B cell (primary cell): ENCODE results near the gene AFF2. TPM values are rescaled to one million over a fixed set of nuclear protein-coding genes. Genes with fewer than 3 reads are reported as not detected.

Source experiments
- ATAC-seq: fragments of 200-7000 bp; cut with Tn5 transposase; one replicate; pipeline ENCODE4 v1.10.0; 2021; ENCODE audit warnings: low read depth, mild to moderate bottlenecking, moderate number of reproducible peaks, moderate library complexity
- CTCF ChIA-PET: fragments of 350-600 bp; sonication (Branson Sonifier 250); formaldehyde crosslinking; loops from one replicate; lab custom pipeline; 2021; ENCODE audit warnings: antibody characterized with exemption, inconsistent platforms; lab: Charles Lee
- POLR2A ChIA-PET: fragments of 350-600 bp; sonication (Branson Sonifier 250); formaldehyde crosslinking; loops from one replicate; lab custom pipeline; 2021; ENCODE audit warnings: antibody characterized with exemption; lab: Charles Lee
- DNase-seq: peaks from one replicate; pipeline ENCODE4 v3.0.0; 2013
- H2AFZ ChIP-seq: 2 replicates; pipeline ENCODE4 v1.6.1; 2012; ENCODE audit warnings: mild to moderate bottlenecking, low read depth, low read length; ENCODE audit not compliant: insufficient read depth, poor library complexity, severe bottlenecking
- H3K27ac ChIP-seq, 2 donors: 1 replicate in 1 of 2; 2 replicates in 1 of 2; pipeline ENCODE4 v1.5.1; 2012 to 2013; ENCODE audit warnings: low read length in 2 of 2, mild to moderate bottlenecking in 2 of 2, moderate library complexity in 1 of 2
- H3K27me3 ChIP-seq, 4 experiments: fragments of 200-600 bp in 1 of 4; sonication (generic) in 1 of 4; replicated peaks in 1 of 4; 1 replicate in 2 of 4; 2 replicates in 2 of 4; pipeline versions ENCODE4 v1.6.1 to v1.7.0; 2013 to 2016; ENCODE audit warnings: low read length in 3 of 4, mild to moderate bottlenecking in 2 of 4, mixed read lengths in 1 of 4, moderate library complexity in 1 of 4; ENCODE audit not compliant: insufficient read depth in 4 of 4, control insufficient read depth in 3 of 4; ENCODE audit errors: control extremely low read depth in 1 of 4
- H3K36me3 ChIP-seq, 2 experiments: replicated peaks in 1 of 2; 1 replicate in 1 of 2; 2 replicates in 1 of 2; pipeline versions ENCODE4 v1.6.1 to v1.7.1; 2013; ENCODE audit warnings: low read length in 1 of 2; ENCODE audit not compliant: insufficient read depth in 2 of 2, control insufficient read depth in 1 of 2; ENCODE audit errors: control extremely low read depth in 1 of 2, extremely low read depth in 1 of 2
- H3K4me1 ChIP-seq, 2 donors: fragments of 200-600 bp in 1 of 2; sonication (generic) in 1 of 2; 1 replicate in 1 of 2; 2 replicates in 1 of 2; pipeline versions ENCODE4 v1.5.1 to v1.6.1; 2013 to 2017; ENCODE audit warnings: low read length in 2 of 2; ENCODE audit not compliant: control insufficient read depth in 2 of 2, insufficient read depth in 2 of 2
- H3K4me2 ChIP-seq: replicated peaks from 2 replicates; pipeline ENCODE3; 2012; ENCODE audit warnings: mild to moderate bottlenecking, low read depth, low read length; ENCODE audit not compliant: poor library complexity, severe bottlenecking
- H3K4me3 ChIP-seq, 5 experiments: fragments of 200-600 bp in 1 of 5; sonication (generic) in 1 of 5; 1 replicate in 3 of 5; 2 replicates in 2 of 5; pipeline versions ENCODE4 v1.5.1 to v1.7.0; 2011 to 2016; ENCODE audit warnings: low read length in 4 of 5, mild to moderate bottlenecking in 4 of 5, low read depth in 2 of 5, control low read depth in 1 of 5, moderate library complexity in 1 of 5; ENCODE audit not compliant: insufficient read depth in 1 of 5; ENCODE audit errors: control extremely low read depth in 1 of 5, extremely low read depth in 1 of 5
- H3K79me2 ChIP-seq: fragments of 200-600 bp; sonication (generic); one replicate; pipeline ENCODE4 v1.6.0; 2016; ENCODE audit warnings: low read length; ENCODE audit not compliant: control insufficient read depth, insufficient read depth
- H3K9ac ChIP-seq: fragments of 200-600 bp; sonication (generic); 2 replicates; pipeline ENCODE4 v1.6.1; 2017; ENCODE audit warnings: mild to moderate bottlenecking, low read length, moderate library complexity
- H3K9me3 ChIP-seq, 3 donors: one replicate each; pipeline versions ENCODE4 v1.6.1 to v1.7.1; 2013; ENCODE audit warnings: low read length in 2 of 3; ENCODE audit not compliant: control insufficient read depth in 2 of 3, insufficient read depth in 1 of 3; ENCODE audit errors: control extremely low read depth in 1 of 3
- H4K20me1 ChIP-seq: 2 replicates; pipeline ENCODE4 v1.6.0; 2012; ENCODE audit warnings: mild to moderate bottlenecking, low read length; ENCODE audit not compliant: insufficient read depth, control insufficient read depth, poor library complexity, severe bottlenecking
- H3K27ac Mint-ChIP-seq: one replicate; pipeline ENCODE4 v1.8.0; 2021; ENCODE audit warnings: mixed read lengths
- H3K27me3 Mint-ChIP-seq: one replicate; pipeline ENCODE4 v1.8.0; 2021; ENCODE audit warnings: mixed read lengths
- H3K4me1 Mint-ChIP-seq: one replicate; pipeline ENCODE4 v1.8.0; 2021; ENCODE audit warnings: mixed read lengths
- H3K4me3 Mint-ChIP-seq: one replicate; pipeline ENCODE4 v1.8.0; 2021; ENCODE audit warnings: mixed read lengths
- H3K9me3 Mint-ChIP-seq: one replicate; pipeline ENCODE4 v1.8.0; 2022; ENCODE audit warnings: mixed read lengths; ENCODE audit not compliant: insufficient read depth
- CTCF ChIP-seq: fragments of 200-600 bp; IDR thresholded peaks from one replicate; pipeline ENCODE4 v1.8.0; 2022; ENCODE audit warnings: antibody characterized with exemption, mild to moderate bottlenecking
- EZH2 ChIP-seq: IDR thresholded peaks from 2 replicates; pipeline ENCODE4 v1.6.1; 2012; ENCODE audit warnings: borderline replicate concordance, low read depth, mild to moderate bottlenecking, moderate library complexity, low read length; ENCODE audit not compliant: insufficient read depth, poor library complexity, severe bottlenecking
- WGBS: methylation state at CpG from one replicate; pipeline ENCODE4 v1.1.5; 2013; ENCODE audit warnings: missing lambda C conversion rate; ENCODE audit not compliant: insufficient coverage; 5-methylcytosine and 5-hydroxymethylcytosine counted together
- intact Hi-C: fragments of 100-400 bp; cut with micrococcal nuclease; formaldehyde crosslinking; loops from one replicate; pipeline ENCODE4 v1.10.0; 2022
- polyA plus RNA-seq: library from polyadenylated mRNA; depleted of rRNA; stranded (reverse); fragments of >200 nt; gene quantifications from 2 replicates; pipeline ENCODE4 v1.2.3, GENCODE V29; 2012
- total RNA-seq, 2 donors: library from RNA; stranded (reverse); fragments of 120-200 nt in 1 of 2; gene quantifications; 1 replicate in 1 of 2; 2 replicates in 1 of 2; pipeline versions ENCODE4 v1.2.3 to v1.2.4, GENCODE V29; 2013 to 2022

AFF2 gene
- total and polyA plus RNA-seq, 2 donors (not counting 1 experiment from before 2014, with no cell fraction given), result 0.06 to 12.0 TPM

GRCh38 chrX:148763896-148764295 is 263.5 kb downstream of the AFF2 start:
- H3K27ac Mint-ChIP-seq, result no peak overlapping the region
- Histone ChIP-seq H3K27ac (no peak overlapping the region), H2AFZ (no peak overlapping the region), H3K4me2 (no peak overlapping the region), H4K20me1 (no peaks in the 10 kb centered on the region), H3K4me3 (no peak overlapping the region), H3K27me3 (no peaks in the 10 kb centered on the region), H3K9ac (no peak overlapping the region), H3K4me1 (no peaks in the 10 kb centered on the region), H3K9me3 (no peaks in the 10 kb centered on the region), H3K79me2 (no peaks in the 10 kb centered on the region), H3K36me3 (no peaks in the 10 kb centered on the region)
- no peak for TF ChIP-seq CTCF
- TF ChIP-seq EZH2, result no peak
- no peaks in the 10 kb centered on the region for H3K9me3 Mint-ChIP-seq
- no peaks in the 10 kb centered on the region for H3K27me3 Mint-ChIP-seq
- H3K4me1 Mint-ChIP-seq, result no peaks in the 10 kb centered on the region
- no CpG with 5 or more reads among the region's 2 CpGs for WGBS
- ChIA-PET CTCF (no interaction called here), POLR2A (no interaction called here)
- no peak for DNase-seq
- no peak overlapping the region for H3K4me3 Mint-ChIP-seq
- ATAC-seq, result no peak
- intact Hi-C loops, result no loop called here

- Histone ChIP-seq H3K4me3 (no peak overlapping the region), H3K79me2 (no peaks in the 10 kb centered on the region), H3K27me3 (no peaks in the 10 kb centered on the region), H2AFZ (no peak overlapping the region), H3K36me3 (no peaks in the 10 kb centered on the region), H3K4me2 (no peak overlapping the region), H3K4me1 (no peaks in the 10 kb centered on the region), H3K27ac (no peak overlapping the region), H3K9me3 (no peaks in the 10 kb centered on the region), H3K9ac (no peak overlapping the region), H4K20me1 (no peaks in the 10 kb centered on the region)
- no peaks in the 10 kb centered on the region for H3K4me1 Mint-ChIP-seq
- ATAC-seq (no peak), DNase-seq (no peak)
- no peaks in the 10 kb centered on the region for H3K9me3 Mint-ChIP-seq
- H3K27me3 Mint-ChIP-seq, result no peaks in the 10 kb centered on the region
- ChIA-PET POLR2A (no interaction called here), CTCF (no interaction called here)
- whole genome bisulfite sequencing, result 86% methylated on average over 1 of the region's 3 CpGs
- H3K4me3 Mint-ChIP-seq, result no peak overlapping the region
- intact Hi-C loops, result no loop called here
- TF ChIP-seq EZH2 (no peak), CTCF (no peak)
- no peak overlapping the region for H3K27ac Mint-ChIP-seq
These were observed 267.9 kb downstream of the AFF2 start for GRCh38 chrX:148768296-148768695.
